Measurements from ENCODE around the gene LY6G6C.

- TF ChIP-seq, protein P1, sequence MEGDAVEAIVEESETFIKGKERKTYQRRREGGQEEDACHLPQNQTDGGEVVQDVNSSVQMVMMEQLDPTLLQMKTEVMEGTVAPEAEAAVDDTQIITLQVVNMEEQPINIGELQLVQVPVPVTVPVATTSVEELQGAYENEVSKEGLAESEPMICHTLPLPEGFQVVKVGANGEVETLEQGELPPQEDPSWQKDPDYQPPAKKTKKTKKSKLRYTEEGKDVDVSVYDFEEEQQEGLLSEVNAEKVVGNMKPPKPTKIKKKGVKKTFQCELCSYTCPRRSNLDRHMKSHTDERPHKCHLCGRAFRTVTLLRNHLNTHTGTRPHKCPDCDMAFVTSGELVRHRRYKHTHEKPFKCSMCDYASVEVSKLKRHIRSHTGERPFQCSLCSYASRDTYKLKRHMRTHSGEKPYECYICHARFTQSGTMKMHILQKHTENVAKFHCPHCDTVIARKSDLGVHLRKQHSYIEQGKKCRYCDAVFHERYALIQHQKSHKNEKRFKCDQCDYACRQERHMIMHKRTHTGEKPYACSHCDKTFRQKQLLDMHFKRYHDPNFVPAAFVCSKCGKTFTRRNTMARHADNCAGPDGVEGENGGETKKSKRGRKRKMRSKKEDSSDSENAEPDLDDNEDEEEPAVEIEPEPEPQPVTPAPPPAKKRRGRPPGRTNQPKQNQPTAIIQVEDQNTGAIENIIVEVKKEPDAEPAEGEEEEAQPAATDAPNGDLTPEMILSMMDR (IDR thresholded peaks at IDR 0.05), result no peak
- TF ChIP-seq EP300 (IDR thresholded peaks at IDR 0.05) (no peak), POLR2AphosphoS5 (IDR thresholded peaks at IDR 0.05) (no peak), POLR2A (IDR thresholded peaks at IDR 0.05) (no peak)
These were observed 15.3 kb upstream of the LY6G6C start for GRCh38 chr6:31736768-31737314.

All from gastroesophageal sphincter (tissue), 3 donors.